Measurements from ENCODE around the gene ANKRD28.

Gene ANKRD28

DNA sequence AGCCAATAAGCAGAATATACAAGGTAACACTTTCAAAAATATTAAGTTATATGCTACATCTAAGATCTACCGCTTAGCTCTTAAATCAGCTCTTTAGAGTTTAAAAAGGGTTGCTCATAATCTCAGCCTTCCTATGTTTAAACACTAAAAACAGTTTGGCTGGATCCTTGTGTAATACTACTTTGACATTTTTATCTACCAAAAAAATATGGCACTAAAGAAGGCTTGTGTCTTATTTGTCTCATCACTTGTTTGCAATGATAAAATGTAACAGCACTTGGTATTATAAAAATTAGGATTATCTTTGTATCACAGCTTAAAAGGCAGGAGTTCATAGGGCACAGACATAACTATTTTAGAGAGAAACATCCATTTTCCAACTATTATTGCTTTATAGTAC, 9.8 kb downstream of the ANKRD28 start:
- TF ChIP-seq, protein P1, sequence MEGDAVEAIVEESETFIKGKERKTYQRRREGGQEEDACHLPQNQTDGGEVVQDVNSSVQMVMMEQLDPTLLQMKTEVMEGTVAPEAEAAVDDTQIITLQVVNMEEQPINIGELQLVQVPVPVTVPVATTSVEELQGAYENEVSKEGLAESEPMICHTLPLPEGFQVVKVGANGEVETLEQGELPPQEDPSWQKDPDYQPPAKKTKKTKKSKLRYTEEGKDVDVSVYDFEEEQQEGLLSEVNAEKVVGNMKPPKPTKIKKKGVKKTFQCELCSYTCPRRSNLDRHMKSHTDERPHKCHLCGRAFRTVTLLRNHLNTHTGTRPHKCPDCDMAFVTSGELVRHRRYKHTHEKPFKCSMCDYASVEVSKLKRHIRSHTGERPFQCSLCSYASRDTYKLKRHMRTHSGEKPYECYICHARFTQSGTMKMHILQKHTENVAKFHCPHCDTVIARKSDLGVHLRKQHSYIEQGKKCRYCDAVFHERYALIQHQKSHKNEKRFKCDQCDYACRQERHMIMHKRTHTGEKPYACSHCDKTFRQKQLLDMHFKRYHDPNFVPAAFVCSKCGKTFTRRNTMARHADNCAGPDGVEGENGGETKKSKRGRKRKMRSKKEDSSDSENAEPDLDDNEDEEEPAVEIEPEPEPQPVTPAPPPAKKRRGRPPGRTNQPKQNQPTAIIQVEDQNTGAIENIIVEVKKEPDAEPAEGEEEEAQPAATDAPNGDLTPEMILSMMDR (conservative IDR thresholded peaks at IDR 0.05; ENCODE audit: low read length) = no peak
- no peak overlapping the region for H3K4me3 ChIP-seq (ENCODE audit: low read length)

DNA sequence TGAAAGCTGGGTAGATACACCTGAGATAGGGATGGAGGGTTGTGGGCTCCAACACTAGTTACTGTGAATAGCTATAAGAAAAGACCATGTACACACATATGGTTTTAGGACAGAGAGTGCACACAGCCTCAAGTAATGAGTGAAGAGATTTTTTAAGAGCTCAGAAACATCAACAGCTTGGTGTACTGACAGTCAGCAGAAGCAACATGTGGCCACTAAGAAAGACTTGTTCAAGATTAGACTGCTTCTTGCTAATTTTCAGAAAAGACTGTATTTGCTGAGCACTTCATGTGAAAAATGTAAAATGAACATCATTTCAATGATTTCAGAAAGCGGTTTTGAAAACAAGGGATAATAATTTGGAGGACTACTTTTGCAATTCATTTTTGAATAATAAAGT, 10.3 kb downstream of the ANKRD28 start:
- no peak overlapping the region for H3K4me3 ChIP-seq (ENCODE audit: low read length)
- DNase-seq (ENCODE audit: low read depth) = no peak
- TF ChIP-seq, protein P1 (conservative IDR thresholded peaks at IDR 0.05; ENCODE audit: low read length) = no peak

More for the DNA sequence above, 9.8 kb downstream of the ANKRD28 start:
- DNase-seq (ENCODE audit: low read depth) = no peak

DNA sequence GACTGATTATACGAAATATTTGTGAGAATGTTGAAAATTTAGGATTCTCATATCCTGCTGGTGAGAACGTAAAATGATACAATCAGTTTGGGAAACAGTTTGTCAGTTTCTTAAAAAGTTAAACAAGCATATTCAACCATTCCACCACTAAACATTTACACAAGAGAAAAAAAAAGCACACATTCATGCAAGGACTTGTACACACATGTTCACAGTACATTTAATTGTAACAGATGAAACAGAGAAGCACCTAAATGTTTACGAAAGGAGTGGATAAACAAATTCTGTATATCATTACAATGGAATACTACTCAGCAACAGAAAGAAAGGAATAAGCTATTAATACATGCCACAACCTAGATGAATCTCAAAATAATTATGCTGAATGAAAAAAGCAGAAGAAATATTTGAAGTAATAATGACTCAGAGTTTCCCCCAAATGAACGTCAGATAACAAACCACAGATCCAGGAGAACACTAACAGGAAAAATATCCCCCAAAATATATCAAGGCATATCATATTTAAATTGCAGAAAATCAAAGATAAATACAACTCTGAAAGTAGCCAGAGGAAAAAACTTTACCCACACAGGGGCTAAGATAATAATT, 14.3 kb downstream of the ANKRD28 start:
- TF ChIP-seq, protein P1 (conservative IDR thresholded peaks at IDR 0.05; ENCODE audit: low read length) = no peak
- peak overlapping the region; percentile 40 for H3K4me3 ChIP-seq (ENCODE audit: low read length)
- DNase-seq (ENCODE audit: low read depth) = peak; percentile 56

GRCh38 chr3:15782429-15782828, 15.3 kb downstream of the ANKRD28 start:
- TF ChIP-seq, protein P1 (conservative IDR thresholded peaks at IDR 0.05; ENCODE audit: low read length) = no peak
- no peak for DNase-seq (ENCODE audit: low read depth)
- peak overlapping the region; percentile 40 for H3K4me3 ChIP-seq (ENCODE audit: low read length)

DNA sequence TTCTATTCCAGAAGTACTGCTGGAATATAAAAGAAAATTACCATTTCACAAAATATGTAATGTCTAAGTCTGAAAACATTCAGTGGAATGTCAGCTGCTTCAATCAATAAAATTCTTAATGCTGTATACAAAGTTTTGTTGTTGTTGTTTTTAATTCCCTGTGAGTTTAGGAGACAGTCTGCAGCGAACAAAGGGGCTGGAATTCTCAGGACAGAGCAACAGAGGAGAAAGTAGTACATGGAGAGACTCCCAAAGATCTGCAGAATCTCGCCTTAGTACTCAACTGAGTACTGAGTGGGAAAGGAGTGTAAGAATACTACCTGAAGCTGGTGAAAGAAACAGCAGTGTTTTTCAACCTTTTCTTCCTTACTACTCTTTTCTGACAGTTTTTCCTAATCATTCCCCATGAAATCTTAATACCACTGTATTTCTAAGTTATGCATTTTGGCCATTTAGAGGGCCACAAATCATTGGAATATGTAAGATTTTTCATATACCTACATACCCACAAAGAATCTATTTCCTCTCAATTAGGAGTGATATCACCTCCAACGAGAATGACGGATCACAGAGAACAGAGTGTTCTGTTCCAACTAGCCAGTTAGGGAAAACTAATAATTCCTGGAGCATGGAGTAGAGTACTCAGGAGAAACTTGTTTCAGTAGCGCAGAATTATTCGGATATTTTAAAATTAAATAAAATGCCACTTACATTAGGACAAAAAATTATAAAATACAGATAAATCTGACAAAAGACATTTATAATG, 16.0 kb downstream of the ANKRD28 start:
- TF ChIP-seq, protein P1 (conservative IDR thresholded peaks at IDR 0.05; ENCODE audit: low read length) = no peak
- peak overlapping the region; percentile 40 for H3K4me3 ChIP-seq (ENCODE audit: low read length)
- DNase-seq (ENCODE audit: low read depth) = no peak

DNA sequence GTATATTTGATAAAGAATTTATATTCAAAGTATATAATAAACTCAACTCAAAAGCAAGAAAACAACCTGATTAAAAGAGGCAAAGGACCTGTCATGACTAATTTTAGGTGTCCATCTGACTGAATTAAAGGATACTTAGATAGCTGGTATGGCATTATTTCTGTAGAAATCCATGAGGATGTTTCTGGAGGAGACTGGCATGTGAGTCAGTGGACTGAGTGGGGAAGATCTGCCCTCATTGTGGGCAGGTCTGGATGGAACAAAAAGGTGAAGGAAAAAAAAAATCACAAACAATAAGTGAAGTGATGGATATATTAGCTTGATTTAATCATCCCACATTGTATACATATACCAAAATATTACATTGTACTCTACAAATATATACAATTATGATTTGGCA, 16.6 kb downstream of the ANKRD28 start:
- no peak overlapping the region for H3K4me3 ChIP-seq (ENCODE audit: low read length)
- no peak for DNase-seq (ENCODE audit: low read depth)
- TF ChIP-seq, protein P1 (conservative IDR thresholded peaks at IDR 0.05; ENCODE audit: low read length) = no peak

DNA sequence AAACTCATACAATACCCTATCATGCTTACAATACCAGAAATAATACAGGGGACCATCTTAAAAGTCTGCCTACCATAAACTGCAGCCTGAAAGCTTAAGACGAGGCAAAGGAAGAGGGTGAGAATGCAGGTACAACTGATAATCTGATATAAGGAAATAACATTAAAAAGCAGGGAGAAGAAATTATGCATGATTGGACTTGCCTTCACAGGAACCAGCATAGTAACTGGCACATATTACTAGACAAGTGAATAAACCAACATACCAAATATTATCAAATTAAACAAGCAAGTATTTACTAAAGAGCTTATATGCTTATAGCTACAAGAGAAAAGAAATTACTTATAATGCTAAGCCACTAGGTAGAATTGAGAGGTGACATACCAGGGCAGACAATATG, 18.7 kb downstream of the ANKRD28 start:
- DNase-seq (ENCODE audit: low read depth) = no peak
- TF ChIP-seq, protein P1 (conservative IDR thresholded peaks at IDR 0.05; ENCODE audit: low read length) = no peak
- no peak overlapping the region for H3K4me3 ChIP-seq (ENCODE audit: low read length)

All from AG10803 (cell line).